CD14-positive monocyte (primary cell): ENCODE data around the gene HAX1. TPM values are rescaled to one million over a fixed set of nuclear protein-coding genes. Genes with fewer than 3 reads are reported as not detected.
A peak's percentile ranks its signal among the peaks of the same experiment; 100 is the strongest.

ENCODE experiments used
- DNase-seq, 3 donors: peaks; one replicate each; pipeline ENCODE4 v3.0.0-alpha.2; 2011 to 2022
- H2AFZ ChIP-seq: 2 replicates; pipeline ENCODE4 v1.6.0; 2012; ENCODE audit warnings: mild to moderate bottlenecking, low read depth, low read length, inconsistent platforms; ENCODE audit not compliant: insufficient read depth, poor library complexity, severe bottlenecking
- H3K27ac ChIP-seq, 2 donors: 1 replicate in 1 of 2; 2 replicates in 1 of 2; pipeline ENCODE4 v1.5.1; 2012 to 2013; ENCODE audit warnings: low read length in 2 of 2, control low read depth in 1 of 2, inconsistent platforms in 1 of 2, low read depth in 1 of 2, mild to moderate bottlenecking in 1 of 2
- H3K27me3 ChIP-seq, 2 donors: one replicate each; pipeline versions ENCODE4 v1.6.0 to v1.6.1; 2011 to 2013; ENCODE audit warnings: low read length in 2 of 2; ENCODE audit not compliant: control insufficient read depth in 2 of 2, insufficient read depth in 2 of 2
- H3K36me3 ChIP-seq, 2 donors: replicated peaks in 1 of 2; 1 replicate in 1 of 2; 2 replicates in 1 of 2; pipeline versions ENCODE4 v1.5.1 to v1.6.1; 2012 to 2013; ENCODE audit warnings: low read length in 2 of 2, control low read depth in 1 of 2, inconsistent platforms in 1 of 2, mild to moderate bottlenecking in 1 of 2; ENCODE audit not compliant: insufficient read depth in 2 of 2, control insufficient read depth in 1 of 2
- H3K4me1 ChIP-seq, 2 donors: 1 replicate in 1 of 2; 2 replicates in 1 of 2; pipeline versions ENCODE4 v1.5.1 to v1.6.1; 2012 to 2013; ENCODE audit warnings: low read length in 2 of 2, control low read depth in 1 of 2, inconsistent platforms in 1 of 2, mild to moderate bottlenecking in 1 of 2, moderate library complexity in 1 of 2; ENCODE audit not compliant: insufficient read depth in 2 of 2, control insufficient read depth in 1 of 2
- H3K4me2 ChIP-seq: replicated peaks from 2 replicates; pipeline ENCODE3; 2012; ENCODE audit warnings: low read length, moderate library complexity, mild to moderate bottlenecking; ENCODE audit not compliant: poor library complexity, severe bottlenecking; ENCODE audit errors: extremely low read depth
- H3K4me3 ChIP-seq, 3 experiments: fragments of 200-600 bp in 1 of 3; sonication (generic) in 1 of 3; replicated peaks in 1 of 3; 1 replicate in 2 of 3; 2 replicates in 1 of 3; pipeline ENCODE4 v1.5.1; 2011 to 2013; ENCODE audit warnings: low read length in 3 of 3, mild to moderate bottlenecking in 3 of 3, control low read depth in 2 of 3, low read depth in 2 of 3, inconsistent platforms in 1 of 3, moderate library complexity in 1 of 3
- H3K79me2 ChIP-seq: 2 replicates; pipeline ENCODE4 v1.6.0; 2012; ENCODE audit warnings: mild to moderate bottlenecking, control low read depth, inconsistent platforms, low read length, moderate library complexity; ENCODE audit not compliant: insufficient read depth
- H3K9ac ChIP-seq: 2 replicates; pipeline ENCODE4 v1.6.0; 2017; ENCODE audit warnings: low read length, mild to moderate bottlenecking; ENCODE audit not compliant: insufficient read depth, poor library complexity, severe bottlenecking
- H3K9me3 ChIP-seq, 2 donors: replicated peaks in 1 of 2; 1 replicate in 1 of 2; 2 replicates in 1 of 2; pipeline versions ENCODE4 v1.5.1 to v1.6.1; 2012 to 2013; ENCODE audit warnings: low read length in 2 of 2, control low read depth in 1 of 2; ENCODE audit not compliant: control insufficient read depth in 1 of 2, insufficient read depth in 1 of 2
- H4K20me1 ChIP-seq: 2 replicates; pipeline ENCODE4 v1.6.0; 2012; ENCODE audit warnings: mild to moderate bottlenecking, low read length, control low read depth, moderate library complexity; ENCODE audit not compliant: insufficient read depth
- H3K27ac Mint-ChIP-seq, 7 donors: one replicate each; pipeline ENCODE4 v1.8.0; 2020; ENCODE audit warnings: mild to moderate bottlenecking in 7 of 7, mixed read lengths in 7 of 7, moderate library complexity in 6 of 7, inconsistent platforms in 2 of 7
- H3K27me3 Mint-ChIP-seq, 3 donors: one replicate each; pipeline ENCODE4 v1.8.0; 2021 to 2022; ENCODE audit warnings: low read depth in 3 of 3, mild to moderate bottlenecking in 3 of 3, mixed read lengths in 3 of 3, moderate library complexity in 3 of 3, inconsistent platforms in 1 of 3
- H3K36me3 Mint-ChIP-seq, 2 donors: one replicate each; pipeline ENCODE4 v1.8.0; 2020; ENCODE audit warnings: mixed read lengths in 2 of 2, inconsistent platforms in 1 of 2, mild to moderate bottlenecking in 1 of 2
- H3K4me1 Mint-ChIP-seq: one replicate; pipeline ENCODE4 v1.8.0; 2020; ENCODE audit warnings: mild to moderate bottlenecking, mixed read lengths
- H3K4me3 Mint-ChIP-seq, 2 donors: one replicate each; pipeline ENCODE4 v1.8.0; 2020; ENCODE audit warnings: mild to moderate bottlenecking in 2 of 2, mixed read lengths in 2 of 2, moderate library complexity in 1 of 2
- H3K9me3 Mint-ChIP-seq, 7 donors: one replicate each; pipeline ENCODE4 v1.8.0; 2020 to 2022; ENCODE audit warnings: mixed read lengths in 7 of 7, mild to moderate bottlenecking in 6 of 7, moderate library complexity in 6 of 7, inconsistent platforms in 2 of 7
- WGBS: methylation state at CpG from one replicate; pipeline ENCODE4 v1.1.5; 2013; ENCODE audit warnings: missing lambda C conversion rate; ENCODE audit not compliant: insufficient coverage; 5-methylcytosine and 5-hydroxymethylcytosine counted together
- intact Hi-C, 2 donors: fragments of 100-400 bp; cut with micrococcal nuclease; formaldehyde crosslinking; loops; one replicate each; pipeline versions ENCODE4 v1.15.0 to v1.15.1; 2023
- polyA plus RNA-seq, 3 donors: library from polyadenylated mRNA; depleted of rRNA in 1 of 3; unstranded in 2 of 3; stranded (reverse) in 1 of 3; fragments of 300-500 nt in 2 of 3; fragments of >200 nt in 1 of 3; fragmentation: Illumina TruSeq in 2 of 3; gene quantifications; 1 replicate in 2 of 3; 2 replicates in 1 of 3; pipeline ENCODE4 v1.2.3, GENCODE V29; 2012 to 2021
- TF ChIP-seq, protein P1 (sequence below): fragments of 200-600 bp; IDR thresholded peaks from one replicate; pipeline ENCODE4 v1.8.0; 2022; ENCODE audit warnings: antibody characterized with exemption, mild to moderate bottlenecking

HAX1 gene
- polyA plus RNA-seq, 3 donors, result 51.4 to 94.9 (median 91.7) TPM

GRCh38 chr1:154264454-154264853 is 8.0 kb upstream of the HAX1 start:
- DNase-seq, result no peak
- Mint-ChIP-seq H3K9me3 (no peaks in the 10 kb centered on the region), H3K27me3 (peaks cover 0 to 1% (median 0%) of the 10 kb centered on the region in 3 donors), H3K36me3 (peaks cover 80 to 89% of the 10 kb centered on the region in 2 donors), H3K27ac (peak overlapping the region in 3 of 7 donors; percentile 13 to 59 (median 19)), H3K4me3 (no peak overlapping the region), H3K4me1 (peaks cover 8% of the 10 kb centered on the region)
- Histone ChIP-seq H3K9ac (no peak overlapping the region), H3K4me3 (no peak overlapping the region), H3K36me3 (peaks cover 81 to 88% of the 10 kb centered on the region in 2 donors), H3K27ac (peak overlapping the region in 1 of 2 donors; percentile 27), H3K4me2 (no peak overlapping the region), H3K27me3 (no peaks in the 10 kb centered on the region), H3K9me3 (no peaks in the 10 kb centered on the region), H4K20me1 (peaks cover 16% of the 10 kb centered on the region), H3K4me1 (peaks cover 3 to 6% of the 10 kb centered on the region in 2 donors), H3K79me2 (no peaks in the 10 kb centered on the region), H2AFZ (no peak overlapping the region)
- WGBS, result no CpG with 5 or more reads among the region's 1 CpG
- intact Hi-C loops, result no loop called here
- TF ChIP-seq, protein P1, sequence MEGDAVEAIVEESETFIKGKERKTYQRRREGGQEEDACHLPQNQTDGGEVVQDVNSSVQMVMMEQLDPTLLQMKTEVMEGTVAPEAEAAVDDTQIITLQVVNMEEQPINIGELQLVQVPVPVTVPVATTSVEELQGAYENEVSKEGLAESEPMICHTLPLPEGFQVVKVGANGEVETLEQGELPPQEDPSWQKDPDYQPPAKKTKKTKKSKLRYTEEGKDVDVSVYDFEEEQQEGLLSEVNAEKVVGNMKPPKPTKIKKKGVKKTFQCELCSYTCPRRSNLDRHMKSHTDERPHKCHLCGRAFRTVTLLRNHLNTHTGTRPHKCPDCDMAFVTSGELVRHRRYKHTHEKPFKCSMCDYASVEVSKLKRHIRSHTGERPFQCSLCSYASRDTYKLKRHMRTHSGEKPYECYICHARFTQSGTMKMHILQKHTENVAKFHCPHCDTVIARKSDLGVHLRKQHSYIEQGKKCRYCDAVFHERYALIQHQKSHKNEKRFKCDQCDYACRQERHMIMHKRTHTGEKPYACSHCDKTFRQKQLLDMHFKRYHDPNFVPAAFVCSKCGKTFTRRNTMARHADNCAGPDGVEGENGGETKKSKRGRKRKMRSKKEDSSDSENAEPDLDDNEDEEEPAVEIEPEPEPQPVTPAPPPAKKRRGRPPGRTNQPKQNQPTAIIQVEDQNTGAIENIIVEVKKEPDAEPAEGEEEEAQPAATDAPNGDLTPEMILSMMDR, result no peak

- H4K20me1 ChIP-seq, result peaks cover 16% of the 10 kb centered on the region
- no peak overlapping the region for H3K4me2 ChIP-seq
- DNase-seq, result no peak
- peaks cover 3 to 6% of the 10 kb centered on the region in 2 donors for H3K4me1 ChIP-seq
- no peaks in the 10 kb centered on the region for H3K9me3 Mint-ChIP-seq
- H3K36me3 Mint-ChIP-seq, result peaks cover 79 to 88% of the 10 kb centered on the region in 2 donors
- TF ChIP-seq, protein P1, result no peak
- no peaks in the 10 kb centered on the region for H3K9me3 ChIP-seq
- no peak overlapping the region for H2AFZ ChIP-seq
- intact Hi-C loops, result no loop called here
- WGBS, result 100% methylated on average over 1 of the region's 4 CpGs
- peak overlapping the region in 1 of 2 donors; percentile 5 for H3K27ac ChIP-seq
- no peaks in the 10 kb centered on the region for H3K79me2 ChIP-seq
- no peak overlapping the region for H3K4me3 ChIP-seq
- H3K9ac ChIP-seq, result no peak overlapping the region
- H3K27me3 ChIP-seq, result no peaks in the 10 kb centered on the region
- H3K4me1 Mint-ChIP-seq, result peaks cover 8% of the 10 kb centered on the region
- H3K27me3 Mint-ChIP-seq, result peaks cover 0 to 1% (median 0%) of the 10 kb centered on the region in 3 donors
- no peak overlapping the region for H3K27ac Mint-ChIP-seq
- no peak overlapping the region for H3K4me3 Mint-ChIP-seq
- H3K36me3 ChIP-seq, result peaks cover 75 to 88% of the 10 kb centered on the region in 2 donors
Observed at GRCh38 chr1:154265586-154265985, 6.8 kb upstream of the HAX1 start.
